ENCODE measurements around the gene FBXO39.
"Not testable (repeated sequence)": the region's sequence is repeated elsewhere in the genome, so short reads cannot be mapped to it uniquely, and the experiment has no call there.

Gene FBXO39

DNA sequence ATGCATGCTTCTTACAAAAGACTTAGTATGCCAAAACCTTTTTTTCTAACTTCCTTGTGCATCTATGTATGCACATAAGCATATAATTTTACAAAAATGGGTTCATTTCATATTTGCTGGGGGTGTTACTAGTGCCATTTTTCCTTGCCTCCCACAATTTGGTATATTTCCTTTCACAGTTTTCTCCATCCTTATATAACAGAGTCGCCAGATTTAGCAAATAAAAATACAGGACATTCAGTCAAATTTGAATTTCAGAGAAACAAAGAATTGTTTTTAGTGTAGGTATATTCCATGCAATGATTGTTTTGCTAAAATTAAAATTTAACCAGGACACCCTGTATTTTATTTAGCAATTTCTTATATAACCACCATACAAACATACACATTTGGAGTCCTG, 4.0 kb upstream of the FBXO39 start:
- TF ChIP-seq, protein P1, sequence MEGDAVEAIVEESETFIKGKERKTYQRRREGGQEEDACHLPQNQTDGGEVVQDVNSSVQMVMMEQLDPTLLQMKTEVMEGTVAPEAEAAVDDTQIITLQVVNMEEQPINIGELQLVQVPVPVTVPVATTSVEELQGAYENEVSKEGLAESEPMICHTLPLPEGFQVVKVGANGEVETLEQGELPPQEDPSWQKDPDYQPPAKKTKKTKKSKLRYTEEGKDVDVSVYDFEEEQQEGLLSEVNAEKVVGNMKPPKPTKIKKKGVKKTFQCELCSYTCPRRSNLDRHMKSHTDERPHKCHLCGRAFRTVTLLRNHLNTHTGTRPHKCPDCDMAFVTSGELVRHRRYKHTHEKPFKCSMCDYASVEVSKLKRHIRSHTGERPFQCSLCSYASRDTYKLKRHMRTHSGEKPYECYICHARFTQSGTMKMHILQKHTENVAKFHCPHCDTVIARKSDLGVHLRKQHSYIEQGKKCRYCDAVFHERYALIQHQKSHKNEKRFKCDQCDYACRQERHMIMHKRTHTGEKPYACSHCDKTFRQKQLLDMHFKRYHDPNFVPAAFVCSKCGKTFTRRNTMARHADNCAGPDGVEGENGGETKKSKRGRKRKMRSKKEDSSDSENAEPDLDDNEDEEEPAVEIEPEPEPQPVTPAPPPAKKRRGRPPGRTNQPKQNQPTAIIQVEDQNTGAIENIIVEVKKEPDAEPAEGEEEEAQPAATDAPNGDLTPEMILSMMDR (IDR thresholded peaks at IDR 0.05): no peak
- H3K27ac ChIP-seq: no peak overlapping the region
- H3K27me3 ChIP-seq (ENCODE audit: control insufficient read depth, insufficient read depth, low read length): no peaks in the 10 kb centered on the region
- H3K4me1 ChIP-seq: no peaks in the 10 kb centered on the region
- no peaks in the 10 kb centered on the region for H3K36me3 ChIP-seq (ENCODE audit: control insufficient read depth, insufficient read depth, low read length)
- no peak overlapping the region for H3K4me3 ChIP-seq (ENCODE audit: low read depth, low read length)
- H3K79me2 ChIP-seq: no peaks in the 10 kb centered on the region
- no peaks in the 10 kb centered on the region for H3K9me3 ChIP-seq (ENCODE audit: control insufficient read depth, low read length)
- H3K4me2 ChIP-seq (ENCODE audit: low read length): no peak overlapping the region
- no peak overlapping the region for H2AFZ ChIP-seq
- H3K9ac ChIP-seq: no peak overlapping the region

GRCh38 chr17:6774906-6775305, 1.1 kb upstream of the FBXO39 start:
- H3K27me3 ChIP-seq (ENCODE audit: control insufficient read depth, insufficient read depth, low read length); H3K79me2 ChIP-seq; H3K4me1 ChIP-seq; H3K9me3 ChIP-seq (ENCODE audit: control insufficient read depth, low read length); H3K27ac ChIP-seq; H3K36me3 ChIP-seq (ENCODE audit: control insufficient read depth, insufficient read depth, low read length); H2AFZ ChIP-seq; H3K9ac ChIP-seq; H3K4me3 ChIP-seq (ENCODE audit: low read depth, low read length); H3K4me2 ChIP-seq (ENCODE audit: low read length): not testable (repeated sequence)

DNA sequence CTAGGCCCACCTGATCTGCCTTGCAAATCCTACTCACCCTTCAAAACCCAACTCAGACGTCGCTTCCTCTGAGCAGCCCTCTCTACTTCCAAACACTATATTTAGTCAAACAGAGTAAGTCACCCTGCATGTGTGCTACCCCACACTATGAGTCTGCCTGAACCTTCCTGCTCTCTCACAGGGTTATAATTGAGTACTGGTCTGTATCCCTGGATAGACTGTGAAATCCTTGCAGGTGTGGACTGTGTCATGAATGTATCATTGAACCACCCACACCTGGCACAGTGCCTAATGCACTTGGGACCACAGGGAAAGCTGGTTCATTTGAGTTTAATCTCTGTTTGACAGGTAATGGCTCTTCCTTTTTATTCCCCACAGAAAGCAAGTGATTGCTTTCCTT, 3.4 kb downstream of the FBXO39 start:
- H3K27ac ChIP-seq: no peak overlapping the region
- no peak overlapping the region for H3K9ac ChIP-seq
- no peaks in the 10 kb centered on the region for H3K79me2 ChIP-seq
- TF ChIP-seq, protein P1 (IDR thresholded peaks at IDR 0.05): no peak
- no peaks in the 10 kb centered on the region for H3K27me3 ChIP-seq (ENCODE audit: control insufficient read depth, insufficient read depth, low read length)
- no peak overlapping the region for H2AFZ ChIP-seq
- H3K9me3 ChIP-seq (ENCODE audit: control insufficient read depth, low read length): no peaks in the 10 kb centered on the region
- no peaks in the 10 kb centered on the region for H3K36me3 ChIP-seq (ENCODE audit: control insufficient read depth, insufficient read depth, low read length)
- no peaks in the 10 kb centered on the region for H3K4me1 ChIP-seq
- no peak overlapping the region for H3K4me2 ChIP-seq (ENCODE audit: low read length)
- H3K4me3 ChIP-seq (ENCODE audit: low read depth, low read length): no peak overlapping the region

DNA sequence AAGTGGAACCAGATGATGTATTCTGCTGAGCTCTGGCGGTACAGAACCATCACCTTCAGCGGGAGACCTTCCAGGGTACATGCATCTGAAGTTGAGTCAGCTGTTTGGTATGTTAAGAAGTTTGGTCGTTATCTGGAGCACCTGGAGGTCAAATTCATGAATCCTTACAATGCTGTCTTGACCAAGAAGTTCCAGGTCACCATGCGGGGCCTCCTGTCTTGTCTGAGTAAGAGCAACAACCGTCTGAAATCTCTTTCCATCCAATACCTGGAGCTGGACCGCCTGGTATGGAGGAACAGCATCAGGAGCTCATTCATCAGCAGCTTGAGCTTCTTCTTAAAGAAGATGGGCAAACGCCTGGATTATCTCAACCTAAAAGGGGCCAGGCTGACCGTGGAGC, 4.0 kb downstream of the FBXO39 start:
- Histone ChIP-seq H3K4me2 (ENCODE audit: low read length) (no peak overlapping the region), H3K36me3 (ENCODE audit: control insufficient read depth, insufficient read depth, low read length) (no peaks in the 10 kb centered on the region), H3K4me3 (ENCODE audit: low read depth, low read length) (no peak overlapping the region), H3K9ac (no peak overlapping the region), H3K27ac (no peak overlapping the region), H3K79me2 (no peaks in the 10 kb centered on the region), H3K9me3 (ENCODE audit: control insufficient read depth, low read length) (no peaks in the 10 kb centered on the region), H2AFZ (no peak overlapping the region), H3K27me3 (ENCODE audit: control insufficient read depth, insufficient read depth, low read length) (no peaks in the 10 kb centered on the region), H3K4me1 (no peaks in the 10 kb centered on the region)
- TF ChIP-seq, protein P1 (IDR thresholded peaks at IDR 0.05): no peak

- Histone ChIP-seq H3K4me3 (ENCODE audit: low read depth, low read length) (no peak overlapping the region), H3K36me3 (ENCODE audit: control insufficient read depth, insufficient read depth, low read length) (no peaks in the 10 kb centered on the region), H3K79me2 (no peaks in the 10 kb centered on the region), H3K4me1 (no peaks in the 10 kb centered on the region), H2AFZ (no peak overlapping the region), H3K27ac (no peak overlapping the region), H3K9me3 (ENCODE audit: control insufficient read depth, low read length) (no peaks in the 10 kb centered on the region), H3K4me2 (ENCODE audit: low read length) (no peak overlapping the region), H3K27me3 (ENCODE audit: control insufficient read depth, insufficient read depth, low read length) (no peaks in the 10 kb centered on the region), H3K9ac (no peak overlapping the region)
- TF ChIP-seq, protein P1 (IDR thresholded peaks at IDR 0.05): no peak
Observed at GRCh38 chr17:6780886-6781285, 4.9 kb downstream of the FBXO39 start.
